Fibroblast of villous mesenchyme (primary cell): ENCODE measurements around the gene RNF220. TPM values are rescaled to one million over a fixed set of nuclear protein-coding genes. Genes with fewer than 3 reads are reported as not detected.

Experiments used
- DNase-seq: peaks from one replicate; pipeline ENCODE4 v3.0.0-alpha.2; 2010; ENCODE audit warnings: low read depth
- H3K4me3 ChIP-seq: 2 replicates; pipeline ENCODE4 v1.5.1; 2011; ENCODE audit warnings: low read depth, mild to moderate bottlenecking, low read length
- CTCF ChIP-seq: IDR thresholded peaks from 2 replicates; pipeline ENCODE4 v1.5.1; 2012; ENCODE audit warnings: low read depth, mild to moderate bottlenecking, low read length; ENCODE audit not compliant: insufficient read depth
- total RNA-seq: library from RNA; depleted of rRNA; stranded (reverse); fragments of >200 nt; gene quantifications from 2 replicates; pipeline ENCODE4 v1.2.3, GENCODE V29; 2012

Gene RNF220
- total RNA-seq, 1 donor = 47.5 TPM

- DNase-seq = no peak
- no peak for TF ChIP-seq CTCF
- no peak overlapping the region for H3K4me3 ChIP-seq
Observed at GRCh38 chr1:44625348-44625747, 220.3 kb downstream of the RNF220 start.

- DNase-seq = peak; percentile 59
- no peak overlapping the region for H3K4me3 ChIP-seq
- no peak for TF ChIP-seq CTCF
Observed at GRCh38 chr1:44628962-44629756, 224.1 kb downstream of the RNF220 start.

GRCh38 chr1:44630116-44630515, 225.1 kb downstream of the RNF220 start:
- DNase-seq = peak; percentile 5
- H3K4me3 ChIP-seq = no peak overlapping the region
- TF ChIP-seq CTCF = no peak

GRCh38 chr1:44631333-44631646, 226.2 kb downstream of the RNF220 start:
- DNase-seq = no peak

GRCh38 chr1:44631647-44632539, 226.8 kb downstream of the RNF220 start:
- peak; percentile 85 for DNase-seq
- no peak for TF ChIP-seq CTCF
- H3K4me3 ChIP-seq = peak overlapping the region; percentile 73

More at GRCh38 chr1:44631333-44631646, 226.2 kb downstream of the RNF220 start:
- peak overlapping the region; percentile 73 for H3K4me3 ChIP-seq
- TF ChIP-seq CTCF = no peak

GRCh38 chr1:44632598-44632997, 227.5 kb downstream of the RNF220 start:
- TF ChIP-seq CTCF = no peak
- peak; percentile 19 for DNase-seq

More at GRCh38 chr1:44632598-44632997, 227.5 kb downstream of the RNF220 start:
- peak overlapping the region; percentile 73 for H3K4me3 ChIP-seq
